ENCODE results near the gene GMDS.

GRCh38 chr6:2044192-2044591 lies 201.2 kb downstream of the GMDS start:
- TF ChIP-seq CTCF (optimal IDR thresholded peaks at IDR 0.05 in 1 of 3, IDR thresholded peaks at IDR 0.05 in 1 of 3, conservative IDR thresholded peaks at IDR 0.05 in 1 of 3; ENCODE audit: extremely low read depth in 1 of 3, insufficient read depth in 2 of 3, low read length in 3 of 3) (no peak), EZH2 (IDR thresholded peaks at IDR 0.05; ENCODE audit: low read length) (no peak)

Measured in keratinocyte (primary cell).